Psoas muscle (tissue), 8 donors: Measurements from ENCODE around the gene STK25. TPM values are rescaled to one million over a fixed set of nuclear protein-coding genes. Genes with fewer than 3 reads are reported as not detected.
A peak's percentile ranks its signal among the peaks of the same experiment; 100 is the strongest.
"Not testable (repeated sequence)": the region's sequence is repeated elsewhere in the genome, so short reads cannot be mapped to it uniquely, and the experiment has no call there.

Experiments used
- ATAC-seq, 4 donors: fragments of 200-7000 bp; cut with Tn5 transposase; one replicate each; pipeline ENCODE4 v1.9.1; 2020; ENCODE audit warnings: moderate library complexity in 3 of 4, mild to moderate bottlenecking in 2 of 4
- DNase-seq, 2 donors: peaks; one replicate each; pipeline ENCODE4 v3.0.0-alpha.2; 2020
- H3K27ac ChIP-seq: fragments of 200-600 bp; one replicate; pipeline ENCODE4 v1.8.0; 2022
- H3K27me3 ChIP-seq, 3 donors: fragments of 200-600 bp in 1 of 3; one replicate each; pipeline versions ENCODE4 v1.6.1 to v1.8.0; 2013 to 2022; ENCODE audit warnings: low read length in 2 of 3, mild to moderate bottlenecking in 2 of 3, moderate library complexity in 1 of 3; ENCODE audit not compliant: insufficient read depth in 3 of 3
- H3K36me3 ChIP-seq, 2 donors: fragments of 200-600 bp in 1 of 2; one replicate each; pipeline versions ENCODE4 v1.6.1 to v1.8.0; 2013 to 2022; ENCODE audit warnings: low read depth in 1 of 2, mild to moderate bottlenecking in 1 of 2, moderate library complexity in 1 of 2; ENCODE audit not compliant: insufficient read depth in 1 of 2
- H3K4me1 ChIP-seq: fragments of 200-600 bp; one replicate; pipeline ENCODE4 v1.8.0; 2022
- H3K4me3 ChIP-seq: fragments of 200-600 bp; one replicate; pipeline ENCODE4 v1.8.0; 2022; ENCODE audit warnings: mild to moderate bottlenecking
- H3K9me3 ChIP-seq: fragments of 200-600 bp; one replicate; pipeline ENCODE4 v1.8.0; 2022
- CTCF ChIP-seq: fragments of 200-600 bp; IDR thresholded peaks from one replicate; pipeline ENCODE4 v1.8.0; 2022; ENCODE audit warnings: antibody characterized with exemption
- WGBS, 3 donors: extraction: QIAGEN DNeasy Blood & Tissue Kit; methylation state at CpG; one replicate each; pipeline versions ENCODE4 v1.1.6 to v1.1.7; 2013; 5-methylcytosine and 5-hydroxymethylcytosine counted together
- intact Hi-C, 2 donors: fragments of 100-400 bp; cut with DNase I; formaldehyde crosslinking; loops; one replicate each; pipeline versions ENCODE4 v1.11.0 to v1.14.2; 2022
- polyA plus RNA-seq, 3 donors: library from polyadenylated mRNA; stranded (reverse); fragments of 200-250 nt; gene quantifications; one replicate each; pipeline ENCODE4 v1.2.3, GENCODE V29; 2013
- total RNA-seq, 4 donors: library from RNA; stranded (reverse); fragmentation: NEBNext Ultra II Directional in 2 of 4; extraction: Animal tissue kit (Norgen Biotek cat#: 25700) in 2 of 4; gene quantifications; one replicate each; pipeline versions ENCODE4 v1.2.1 to v1.2.4, GENCODE V29; 2021 to 2023
- donor health status: healthy with polysubstance abuse.
- donor health status: DM: no; HTN: no; CAD: no; lungs with moderate emphysema.
- donor health status: Bipolar disorder and iron deficiency.
- donor health status: healthy.
- donor health status: DM: yes; HTN: yes; CAD: no.
- donor health status: DM: no; HTN: no; CAD: no.
- donor health status: DM: no; HTN: no; CAD: no.
- donor health status: DM: yes; HTN: yes; CAD: no.

STK25 gene
- total and polyA plus RNA-seq, 7 donors = 227 to 489 (median 281) TPM

GRCh38 chr2:241460631-241461030 is 47.8 kb downstream of the STK25 start:
- H3K9me3 ChIP-seq = no peaks in the 10 kb centered on the region
- DNase-seq = no peak
- WGBS, 3 donors = 78 to 85% (median 80%) methylated on average over 3 of the region's 3 CpGs
- no peak overlapping the region for H3K4me3 ChIP-seq
- no peaks in the 10 kb centered on the region for H3K4me1 ChIP-seq
- intact Hi-C loops = no loop called here
- ATAC-seq = no peak
- H3K36me3 ChIP-seq = peaks cover 0 to 24% of the 10 kb centered on the region in 2 donors
- no peaks in the 10 kb centered on the region for H3K27me3 ChIP-seq
- no peak overlapping the region for H3K27ac ChIP-seq
- no peak for TF ChIP-seq CTCF

- intact Hi-C loops = no loop called here
- H3K4me3 ChIP-seq = no peak overlapping the region
- DNase-seq (no peak), ATAC-seq (no peak)
- peaks cover 0 to 24% of the 10 kb centered on the region in 2 donors for H3K36me3 ChIP-seq
- H3K27me3 ChIP-seq = no peaks in the 10 kb centered on the region
- WGBS, 3 donors = 87 to 92% (median 90%) methylated on average over 13 of the region's 13 CpGs
- H3K9me3 ChIP-seq = no peaks in the 10 kb centered on the region
- no peak overlapping the region for H3K27ac ChIP-seq
- TF ChIP-seq CTCF = no peak
- H3K4me1 ChIP-seq = no peaks in the 10 kb centered on the region
Observed at GRCh38 chr2:241459520-241459919, 48.9 kb downstream of the STK25 start.

- peak in 2 of 4 donors; percentile 8 to 33 for ATAC-seq
- no peaks in the 10 kb centered on the region for H3K4me1 ChIP-seq
- no peaks in the 10 kb centered on the region for H3K9me3 ChIP-seq
- no peak for DNase-seq
- H3K36me3 ChIP-seq = peaks cover 0 to 16% of the 10 kb centered on the region in 2 donors
- no peak overlapping the region for H3K4me3 ChIP-seq
- H3K27me3 ChIP-seq = no peaks in the 10 kb centered on the region
- no peak for TF ChIP-seq CTCF
- H3K27ac ChIP-seq = no peak overlapping the region
- intact Hi-C loops = no loop called here
- 87 to 91% (median 88%) methylated on average over 5 of the region's 5 CpGs for WGBS, 3 donors
Observed at GRCh38 chr2:241458687-241459086, 49.7 kb downstream of the STK25 start.

GRCh38 chr2:241456546-241456945 is 51.8 kb downstream of the STK25 start:
- no peak for TF ChIP-seq CTCF
- 88 to 91% (median 90%) methylated on average over 11 of the region's 11 CpGs for WGBS, 3 donors
- intact Hi-C loops = no loop called here

GRCh38 chr2:241454837-241455485 is 53.4 kb downstream of the STK25 start:
- 83 to 90% (median 84%) methylated on average over 3 of the region's 3 CpGs for WGBS, 3 donors
- H3K27me3 ChIP-seq = no peaks in the 10 kb centered on the region
- no peak for TF ChIP-seq CTCF
- DNase-seq (no peak), ATAC-seq (no peak)
- H3K4me1 ChIP-seq = no peaks in the 10 kb centered on the region
- intact Hi-C loops = no loop called here
- H3K36me3 ChIP-seq = no peaks in the 10 kb centered on the region
- no peak overlapping the region for H3K4me3 ChIP-seq
- H3K27ac ChIP-seq = no peak overlapping the region
- no peaks in the 10 kb centered on the region for H3K9me3 ChIP-seq

More at GRCh38 chr2:241456546-241456945, 51.8 kb downstream of the STK25 start:
- ATAC-seq (no peak), DNase-seq (no peak)
- no peaks in the 10 kb centered on the region for H3K4me1 ChIP-seq
- no peak overlapping the region for H3K27ac ChIP-seq
- no peaks in the 10 kb centered on the region for H3K27me3 ChIP-seq
- no peak overlapping the region for H3K4me3 ChIP-seq
- no peaks in the 10 kb centered on the region for H3K9me3 ChIP-seq
- no peaks in the 10 kb centered on the region for H3K36me3 ChIP-seq

GRCh38 chr2:241453919-241454318 is 54.5 kb downstream of the STK25 start:
- WGBS, 3 donors = 85 to 91% (median 89%) methylated on average over 9 of the region's 9 CpGs
- H3K9me3 ChIP-seq, ATAC-seq, H3K4me1 ChIP-seq, H3K27me3 ChIP-seq, H3K4me3 ChIP-seq, H3K27ac ChIP-seq, H3K36me3 ChIP-seq, DNase-seq, intact Hi-C loops: not testable (repeated sequence)
